ENCODE measurements around the gene PACRG. TPM values are rescaled to one million over a fixed set of nuclear protein-coding genes. Genes with fewer than 3 reads are reported as not detected.

The PACRG gene
- polyA plus RNA-seq, 1 donor (not counting 4 experiments of a cell fraction or from before 2014, with no cell fraction given) = 0.31 TPM

DNA sequence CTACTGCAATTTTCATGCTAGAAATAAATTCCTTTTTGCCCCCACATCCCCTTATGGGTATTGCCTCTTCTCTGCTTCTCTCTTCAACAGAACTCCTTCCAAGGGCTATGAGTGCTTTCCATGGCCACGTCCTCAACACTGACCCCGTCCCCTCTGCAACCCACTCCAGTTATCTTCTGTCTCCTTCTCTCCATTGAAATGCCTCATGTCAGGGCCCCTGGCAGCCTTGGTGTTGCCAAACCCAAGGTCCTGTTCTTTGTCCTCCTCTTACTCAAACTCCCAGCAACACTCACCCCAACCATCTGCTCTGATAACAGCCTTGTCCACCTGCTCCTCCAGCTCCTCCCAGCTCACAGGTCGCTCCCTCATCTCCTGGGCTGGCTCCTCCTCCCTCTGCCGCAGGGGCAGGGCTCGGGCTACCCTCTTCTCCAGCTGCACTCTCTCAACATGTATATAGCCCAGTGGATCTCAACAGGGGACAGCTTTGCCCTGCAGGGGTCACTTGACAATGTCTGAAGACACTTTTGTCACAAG is 490.7 kb downstream of the PACRG start:
- DNase-seq (ENCODE audit: low read depth, low spot score) = no peak
- dilution Hi-C loops (cut with MboI; ENCODE audit: extremely low pct_ligation_motif_present, low sequenced_read_pairs) = no loop called here
- no peak overlapping the region for H3K4me2 ChIP-seq (ENCODE audit: control insufficient read depth, extremely low read depth, insufficient read depth, low read depth, low read length)
- peaks cover 4% of the 10 kb centered on the region for H3K27me3 ChIP-seq (ENCODE audit: control insufficient read depth, extremely low read depth, insufficient read depth, low read length)
- H3K9me3 ChIP-seq (ENCODE audit: control insufficient read depth, low read depth, low read length) = no peaks in the 10 kb centered on the region
- H2AFZ ChIP-seq (ENCODE audit: control insufficient read depth, low read length) = no peak overlapping the region
- H3K36me3 ChIP-seq (ENCODE audit: control insufficient read depth in 2 of 2, extremely low read depth in 1 of 2, insufficient read depth in 2 of 2, low read length in 2 of 2) = no peaks in the 10 kb centered on the region
- no peaks in the 10 kb centered on the region for H3K79me2 ChIP-seq (ENCODE audit: control insufficient read depth, insufficient read depth, low read length)
- H3K4me3 ChIP-seq (ENCODE audit: control insufficient read depth in 2 of 3, extremely low read depth in 1 of 3, insufficient read depth in 2 of 3, low read depth in 1 of 3, low read length in 3 of 3) = no peak overlapping the region
- FAIRE-seq = no peak
- H3K9ac ChIP-seq (ENCODE audit: control insufficient read depth, extremely low read depth, insufficient read depth, low read length) = no peak overlapping the region
- TF ChIP-seq, protein P1, sequence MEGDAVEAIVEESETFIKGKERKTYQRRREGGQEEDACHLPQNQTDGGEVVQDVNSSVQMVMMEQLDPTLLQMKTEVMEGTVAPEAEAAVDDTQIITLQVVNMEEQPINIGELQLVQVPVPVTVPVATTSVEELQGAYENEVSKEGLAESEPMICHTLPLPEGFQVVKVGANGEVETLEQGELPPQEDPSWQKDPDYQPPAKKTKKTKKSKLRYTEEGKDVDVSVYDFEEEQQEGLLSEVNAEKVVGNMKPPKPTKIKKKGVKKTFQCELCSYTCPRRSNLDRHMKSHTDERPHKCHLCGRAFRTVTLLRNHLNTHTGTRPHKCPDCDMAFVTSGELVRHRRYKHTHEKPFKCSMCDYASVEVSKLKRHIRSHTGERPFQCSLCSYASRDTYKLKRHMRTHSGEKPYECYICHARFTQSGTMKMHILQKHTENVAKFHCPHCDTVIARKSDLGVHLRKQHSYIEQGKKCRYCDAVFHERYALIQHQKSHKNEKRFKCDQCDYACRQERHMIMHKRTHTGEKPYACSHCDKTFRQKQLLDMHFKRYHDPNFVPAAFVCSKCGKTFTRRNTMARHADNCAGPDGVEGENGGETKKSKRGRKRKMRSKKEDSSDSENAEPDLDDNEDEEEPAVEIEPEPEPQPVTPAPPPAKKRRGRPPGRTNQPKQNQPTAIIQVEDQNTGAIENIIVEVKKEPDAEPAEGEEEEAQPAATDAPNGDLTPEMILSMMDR (optimal IDR thresholded peaks at IDR 0.05 in 1 of 3, IDR thresholded peaks at IDR 0.05 in 1 of 3, conservative IDR thresholded peaks at IDR 0.05 in 1 of 3; ENCODE audit: extremely low read depth in 1 of 3, insufficient read depth in 2 of 3, low read length in 3 of 3) = no peak
- no peak for TF ChIP-seq EZH2 (IDR thresholded peaks at IDR 0.05; ENCODE audit: low read length)
- no peak overlapping the region for H3K27ac ChIP-seq (ENCODE audit: control insufficient read depth, insufficient read depth, low read length)
- H4K20me1 ChIP-seq (ENCODE audit: control insufficient read depth, extremely low read depth, insufficient read depth, low read length) = no peaks in the 10 kb centered on the region
- H3K9me1 ChIP-seq (ENCODE audit: control insufficient read depth, extremely low read depth, insufficient read depth, low read length) = no peaks in the 10 kb centered on the region
- H3K4me1 ChIP-seq (ENCODE audit: control insufficient read depth, extremely low read depth, insufficient read depth, low read length) = no peaks in the 10 kb centered on the region

DNA sequence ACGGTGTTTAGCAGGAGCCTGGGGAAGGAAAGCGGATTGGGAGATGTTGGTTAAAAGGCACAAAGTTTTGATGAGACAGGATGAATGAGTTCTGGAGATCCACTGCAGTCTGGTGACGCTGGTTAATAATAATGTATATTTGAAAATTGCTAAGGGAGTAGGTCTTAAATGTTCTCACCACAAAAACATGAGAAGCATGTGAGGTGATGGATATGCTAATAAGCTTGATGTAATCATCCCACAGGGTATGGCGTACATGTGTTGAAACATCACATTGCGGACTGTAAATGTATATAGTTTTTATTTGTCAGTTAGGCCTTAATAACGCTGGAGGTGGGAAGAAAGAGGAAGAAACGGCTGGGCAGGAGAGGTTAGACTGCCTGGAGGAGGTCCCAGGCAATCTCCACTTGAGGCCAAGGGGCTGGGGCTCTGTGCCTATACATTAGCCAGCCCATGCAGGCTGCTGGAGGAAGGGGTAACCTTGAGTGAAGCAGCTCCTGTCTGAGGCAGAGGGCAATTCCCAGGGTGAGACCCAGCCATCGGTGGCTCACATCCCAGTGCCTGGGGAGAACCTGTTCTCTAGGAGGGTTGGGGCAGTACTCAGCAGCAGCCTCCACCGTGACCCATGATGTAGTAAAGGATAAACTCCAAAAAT is 498.5 kb downstream of the PACRG start:
- H3K79me2 ChIP-seq (ENCODE audit: control insufficient read depth, insufficient read depth, low read length) = no peaks in the 10 kb centered on the region
- H3K4me3 ChIP-seq (ENCODE audit: control insufficient read depth in 2 of 3, extremely low read depth in 1 of 3, insufficient read depth in 2 of 3, low read depth in 1 of 3, low read length in 3 of 3) = no peak overlapping the region
- peaks cover 13% of the 10 kb centered on the region for H3K4me1 ChIP-seq (ENCODE audit: control insufficient read depth, extremely low read depth, insufficient read depth, low read length)
- no peak overlapping the region for H2AFZ ChIP-seq (ENCODE audit: control insufficient read depth, low read length)
- H4K20me1 ChIP-seq (ENCODE audit: control insufficient read depth, extremely low read depth, insufficient read depth, low read length) = no peaks in the 10 kb centered on the region
- no peaks in the 10 kb centered on the region for H3K36me3 ChIP-seq (ENCODE audit: control insufficient read depth in 2 of 2, extremely low read depth in 1 of 2, insufficient read depth in 2 of 2, low read length in 2 of 2)
- no peak overlapping the region for H3K4me2 ChIP-seq (ENCODE audit: control insufficient read depth, extremely low read depth, insufficient read depth, low read depth, low read length)
- no peak for FAIRE-seq
- H3K9me3 ChIP-seq (ENCODE audit: control insufficient read depth, low read depth, low read length) = peaks cover 5% of the 10 kb centered on the region
- dilution Hi-C loops (cut with MboI; ENCODE audit: extremely low pct_ligation_motif_present, low sequenced_read_pairs) = no loop called here
- DNase-seq (ENCODE audit: low read depth, low spot score) = no peak
- TF ChIP-seq, protein P1 (optimal IDR thresholded peaks at IDR 0.05 in 1 of 3, IDR thresholded peaks at IDR 0.05 in 1 of 3, conservative IDR thresholded peaks at IDR 0.05 in 1 of 3; ENCODE audit: extremely low read depth in 1 of 3, insufficient read depth in 2 of 3, low read length in 3 of 3) = no peak
- TF ChIP-seq EZH2 (IDR thresholded peaks at IDR 0.05; ENCODE audit: low read length) = no peak
- no peak overlapping the region for H3K9ac ChIP-seq (ENCODE audit: control insufficient read depth, extremely low read depth, insufficient read depth, low read length)
- H3K27me3 ChIP-seq (ENCODE audit: control insufficient read depth, extremely low read depth, insufficient read depth, low read length) = no peaks in the 10 kb centered on the region
- H3K9me1 ChIP-seq (ENCODE audit: control insufficient read depth, extremely low read depth, insufficient read depth, low read length) = no peaks in the 10 kb centered on the region
- peak overlapping the region; percentile 13 for H3K27ac ChIP-seq (ENCODE audit: control insufficient read depth, insufficient read depth, low read length)
